HG02943 (cell line): ENCODE data around the gene OTUD5.

Experiments used
- ATAC-seq: cut with Tn5 transposase; IDR thresholded peaks from one replicate; pipeline ENCODE4 v1.9.1; 2021; ENCODE audit warnings: mild to moderate bottlenecking, low read depth, moderate library complexity; ENCODE audit not compliant: unreplicated experiment

Gene OTUD5

GRCh38 chrX:48938721-48939425 is 18.5 kb downstream of the OTUD5 start:
- ATAC-seq, result peak; percentile 45

DNA sequence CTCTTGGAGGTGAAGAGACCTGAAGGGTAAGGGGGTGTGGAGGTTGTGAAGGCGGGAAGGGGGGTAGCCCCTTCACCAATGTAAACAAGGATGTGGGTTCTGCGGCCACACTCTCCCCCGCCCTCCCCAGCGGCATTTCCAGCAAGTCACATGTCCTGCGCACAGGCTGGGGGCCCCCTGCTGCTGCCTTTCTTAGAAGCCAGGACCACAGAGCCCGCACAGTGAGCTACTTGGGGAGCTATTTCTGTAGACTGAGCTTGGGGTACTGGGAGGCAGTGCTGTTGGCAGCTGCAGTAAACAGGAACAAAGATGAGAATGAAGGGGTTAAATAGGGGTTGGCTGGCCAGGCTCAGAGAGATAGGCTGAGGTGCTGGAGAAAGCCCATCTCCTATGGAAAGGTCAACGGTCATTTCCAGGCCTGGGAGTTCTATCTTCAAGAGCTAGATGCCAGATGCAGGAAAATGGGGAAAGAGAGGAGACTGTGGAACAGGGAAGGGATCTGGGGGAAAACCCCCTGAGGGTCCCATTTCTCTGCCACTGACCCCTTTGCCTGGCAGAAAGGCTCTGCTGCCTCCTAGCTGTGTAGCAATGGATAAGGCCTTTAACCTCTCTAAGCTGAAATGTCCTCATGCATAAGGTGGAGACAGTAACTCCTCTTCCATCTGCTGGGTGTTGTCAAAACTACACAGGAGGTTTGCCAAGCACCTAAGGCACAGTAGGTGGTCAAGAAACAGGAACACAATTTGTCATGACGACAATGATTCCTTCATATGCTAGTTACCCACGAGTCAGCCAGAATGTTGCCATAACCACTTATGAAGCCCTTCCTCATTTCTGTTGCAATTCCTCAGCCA is 20.1 kb downstream of the OTUD5 start:
- ATAC-seq, result peak; percentile 53

GRCh38 chrX:48936429-48937053 is 20.9 kb downstream of the OTUD5 start:
- no peak for ATAC-seq

DNA sequence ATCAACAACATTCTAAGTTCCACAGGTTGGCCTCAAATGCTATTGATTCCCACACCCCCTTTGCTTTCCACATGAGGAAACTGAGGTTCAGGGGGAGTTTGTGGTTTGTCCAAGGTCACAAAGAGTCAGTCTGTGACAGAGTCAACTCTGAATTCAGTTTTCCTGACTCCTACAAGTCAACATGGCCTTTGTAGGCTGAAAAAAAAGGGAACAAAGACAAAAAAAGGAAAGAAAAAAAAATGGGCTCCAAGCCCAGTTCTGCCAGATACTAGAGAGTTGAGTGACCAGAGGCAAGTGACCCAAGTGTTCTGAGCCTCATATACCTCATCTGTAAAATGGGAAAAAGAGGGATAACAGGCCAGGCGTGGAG is 22.1 kb downstream of the OTUD5 start:
- no peak for ATAC-seq

DNA sequence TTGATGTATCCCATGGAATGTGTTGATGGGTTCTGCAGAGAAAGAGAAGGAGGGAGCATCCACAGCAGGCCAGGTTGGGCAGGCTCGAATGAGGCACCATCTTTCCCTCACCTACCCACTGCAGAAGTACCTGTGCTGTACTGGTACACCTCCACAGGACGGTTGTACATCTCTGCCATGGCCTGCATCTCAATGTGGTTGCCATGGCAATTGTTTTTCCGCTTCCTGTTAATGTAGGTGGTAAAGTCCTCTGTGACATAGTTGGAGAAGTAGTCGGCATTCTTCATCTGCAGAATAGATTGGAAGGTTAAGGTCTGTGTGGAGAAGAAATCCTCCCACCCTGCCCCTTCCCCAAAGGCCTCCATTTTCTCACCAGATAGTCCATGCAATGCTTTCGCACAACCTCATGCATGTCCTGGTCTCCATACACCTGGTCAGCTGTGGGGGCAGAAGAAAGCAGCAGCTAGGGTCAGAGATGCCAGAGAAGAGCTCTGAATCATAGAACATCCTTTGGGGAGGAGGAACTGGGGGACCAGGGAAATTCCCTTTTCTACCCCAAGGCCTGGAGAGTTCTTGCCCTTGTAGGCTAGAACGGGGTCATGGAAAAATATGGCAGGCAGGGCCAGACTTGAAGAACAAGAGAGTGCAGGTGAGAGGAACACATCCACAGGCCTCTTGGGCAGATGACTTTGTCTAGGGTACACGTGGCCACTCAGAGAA is 22.7 kb downstream of the OTUD5 start:
- ATAC-seq, result no peak

DNA sequence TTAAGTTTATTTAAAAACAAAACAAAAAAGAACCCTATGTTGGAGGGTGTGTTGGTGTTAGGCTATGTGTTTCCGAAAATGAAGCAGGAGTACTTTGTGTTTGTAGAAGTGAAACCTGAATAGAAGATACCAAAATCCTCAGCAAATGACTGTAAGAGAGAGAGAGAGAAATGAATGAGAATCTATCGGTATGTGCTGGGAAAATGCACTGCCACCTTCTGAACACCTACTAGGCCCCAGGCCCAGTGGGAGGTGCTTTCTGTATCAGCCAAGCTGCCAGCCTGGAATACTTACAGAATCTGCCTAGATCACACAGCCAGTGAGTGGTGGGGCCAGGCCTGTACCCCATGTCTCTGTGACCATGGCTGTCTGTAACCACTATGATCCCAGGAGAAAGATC is 23.6 kb downstream of the OTUD5 start:
- ATAC-seq, result no peak

- ATAC-seq, result no peak
Measured at GRCh38 chrX:48927736-48928382, 29.5 kb downstream of the OTUD5 start.

DNA sequence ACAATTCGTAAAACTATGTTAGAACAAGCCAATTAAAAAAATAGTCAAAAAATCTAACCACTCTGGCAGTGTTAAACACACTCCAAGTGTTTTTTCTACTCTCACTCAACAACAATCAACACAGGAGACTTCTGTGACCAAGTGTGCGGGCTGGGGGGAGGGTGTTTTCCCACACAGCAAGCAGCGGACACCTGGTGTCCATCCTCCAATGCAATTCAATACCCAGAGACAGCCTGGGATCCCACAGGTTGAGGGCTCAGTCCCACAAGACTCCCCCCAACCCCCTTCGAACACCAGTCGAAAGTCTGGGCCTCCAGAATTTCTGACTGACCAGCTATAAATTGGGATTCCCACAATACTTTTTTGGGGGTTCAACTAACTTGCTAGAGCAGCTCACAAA is 30.3 kb downstream of the OTUD5 start:
- ATAC-seq, result no peak

DNA sequence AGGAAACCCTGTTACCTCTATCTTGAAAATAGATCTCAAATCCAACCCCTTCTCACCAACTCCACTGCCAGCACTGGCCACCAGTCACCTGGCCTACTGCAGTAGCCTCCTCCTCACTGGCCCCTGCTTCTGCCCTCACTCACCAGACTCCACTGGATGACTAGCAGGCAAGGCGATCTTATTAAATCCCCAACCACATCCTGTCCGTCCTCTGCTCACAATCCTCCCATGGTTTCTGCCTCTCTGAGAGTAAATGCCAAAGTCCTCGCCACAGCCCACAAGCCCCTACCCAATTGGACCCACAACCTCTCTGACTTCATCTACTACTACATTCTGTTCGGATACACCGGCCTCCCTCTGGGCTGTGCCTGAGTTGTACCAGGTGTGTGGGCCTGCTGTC is 33.1 kb downstream of the OTUD5 start:
- no peak for ATAC-seq

DNA sequence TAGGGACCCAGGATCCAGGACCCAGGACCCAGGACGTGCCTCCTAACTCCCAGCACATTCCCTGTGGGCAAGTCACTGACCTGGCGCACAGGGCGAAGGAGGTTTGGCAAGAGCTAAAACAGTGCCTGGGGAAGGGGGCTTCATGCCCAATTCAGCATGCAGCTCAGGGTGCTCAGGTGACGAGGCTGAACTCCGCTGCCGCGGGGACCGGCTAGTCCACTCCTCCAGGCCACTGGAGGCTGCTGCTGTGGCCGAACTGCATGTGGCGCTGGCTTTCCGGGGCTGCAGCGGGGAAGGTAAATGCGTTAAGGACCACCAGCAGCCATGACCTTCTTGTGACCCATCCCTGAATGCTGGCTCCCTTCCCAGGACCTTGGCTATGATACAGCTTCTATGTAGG is 33.6 kb downstream of the OTUD5 start:
- no peak for ATAC-seq

GRCh38 chrX:48920718-48921104 is 36.7 kb downstream of the OTUD5 start:
- no peak for ATAC-seq

DNA sequence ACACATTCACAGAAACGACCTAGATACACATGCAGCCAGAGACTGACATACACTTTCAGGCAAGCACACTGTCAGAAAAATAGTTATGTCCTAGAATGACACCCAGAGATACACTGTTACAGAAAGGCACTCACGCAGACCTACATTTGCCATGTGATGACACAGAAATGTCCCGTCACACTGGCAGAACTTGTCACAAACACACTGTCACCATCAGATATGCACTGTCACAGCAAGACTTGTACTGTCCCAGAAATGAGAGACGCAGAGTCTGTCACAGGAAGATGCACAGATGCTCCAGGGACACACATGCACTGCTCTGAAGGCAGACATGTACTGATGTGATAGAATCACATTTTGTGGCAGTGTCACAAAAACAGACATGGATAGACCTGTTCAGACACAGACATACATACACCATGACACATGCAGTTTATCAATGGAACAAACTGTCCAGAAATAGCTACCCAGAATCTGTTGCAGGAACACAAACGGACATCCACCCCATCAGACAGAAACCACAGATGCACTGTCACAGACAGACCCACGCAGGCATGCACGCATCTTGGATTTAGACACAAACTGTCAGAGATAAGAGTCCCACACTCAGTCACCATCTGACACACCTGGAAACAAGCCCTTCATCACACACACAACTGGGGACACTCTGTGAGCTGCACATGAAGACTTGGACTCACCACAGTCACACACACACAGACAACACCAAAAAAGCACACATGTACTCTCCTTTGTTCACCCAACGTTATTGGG is 37.3 kb downstream of the OTUD5 start:
- ATAC-seq, result no peak

GRCh38 chrX:48919360-48919841 is 38.0 kb downstream of the OTUD5 start:
- ATAC-seq, result no peak

DNA sequence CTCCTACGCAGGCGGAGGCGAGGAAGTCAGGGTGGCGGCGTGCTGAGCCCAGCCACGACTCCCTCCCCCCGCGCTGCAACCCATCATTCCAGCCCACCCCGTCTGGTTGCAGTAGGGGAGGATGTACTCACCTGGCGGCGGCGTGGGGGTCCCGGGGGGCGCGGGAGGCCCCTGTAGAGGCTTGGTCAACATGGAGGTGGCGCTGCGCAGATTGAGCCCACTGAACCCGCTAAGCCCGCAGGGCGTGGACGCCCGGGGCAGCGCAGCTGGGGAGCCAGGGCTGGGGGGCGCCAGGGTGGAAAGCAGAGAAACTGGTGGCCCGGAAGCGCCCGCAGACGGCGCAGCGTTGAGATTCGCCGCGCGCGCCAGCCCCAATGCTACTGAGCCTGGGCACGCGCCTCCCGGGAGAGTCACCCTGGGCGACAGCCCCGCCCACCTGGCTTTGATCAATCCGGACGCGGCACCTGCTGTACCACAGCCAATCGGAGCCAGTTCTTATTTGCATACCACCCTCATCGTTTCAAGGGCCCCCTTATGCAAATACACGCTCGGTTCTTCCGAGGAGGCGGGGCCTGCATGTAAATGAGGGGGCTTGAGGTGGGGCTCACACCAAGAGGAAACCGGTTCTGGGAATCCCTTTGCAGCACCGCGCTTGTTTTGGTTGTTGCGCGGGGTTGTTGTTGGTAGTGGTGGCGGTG is 38.6 kb downstream of the OTUD5 start, which contains the start of gene PIM2:
TSS of gene PIM2 (minus strand) at position 382 of the 698 bp plus-strand sequence. CDS start at position 192, 190 bp downstream.
- peak; percentile 53 for ATAC-seq

GRCh38 chrX:48918301-48918642 is 39.1 kb downstream of the OTUD5 start:
- no peak for ATAC-seq

DNA sequence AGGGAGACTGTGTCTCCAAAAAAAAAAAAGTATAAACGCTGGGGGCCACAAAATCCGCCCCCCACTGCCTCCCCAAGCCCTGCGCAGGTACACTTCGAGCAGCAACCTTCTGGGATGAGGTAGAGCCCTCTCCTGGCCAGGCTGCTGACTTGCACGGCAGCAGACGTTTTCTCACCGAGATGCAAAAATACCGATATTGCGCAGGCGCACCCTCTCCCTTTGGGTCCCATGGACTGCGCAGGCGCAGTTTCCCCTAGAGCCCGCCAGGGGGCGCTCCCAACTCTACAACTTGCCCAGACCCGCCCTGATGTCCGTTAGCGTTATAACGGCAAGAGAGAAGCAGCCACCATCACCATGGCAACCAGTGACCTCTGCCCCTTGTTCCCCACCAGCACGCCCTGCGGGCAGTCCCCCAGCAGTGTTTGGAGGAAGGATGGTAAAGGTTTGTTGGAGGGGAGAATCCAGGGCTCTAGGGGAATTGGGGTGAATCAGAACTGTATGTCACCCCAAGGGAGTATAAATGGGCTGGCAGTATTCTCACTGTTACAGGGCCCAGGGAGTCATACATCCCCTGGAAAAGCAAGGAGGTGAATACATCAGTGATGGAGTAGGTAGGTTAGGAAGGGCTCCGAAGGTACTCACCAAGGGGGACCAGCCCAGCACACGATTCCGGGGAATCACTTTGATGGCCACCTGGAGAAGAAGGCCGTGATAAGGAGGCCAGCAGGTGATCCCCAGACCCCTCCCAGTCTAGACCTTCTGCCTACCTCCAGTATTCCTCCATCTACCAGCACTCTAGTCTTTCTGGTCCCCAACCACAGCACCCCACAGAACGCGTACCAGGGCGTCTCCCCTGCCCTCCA is 40.0 kb downstream of the OTUD5 start:
- ATAC-seq, result peak; percentile 50

- ATAC-seq, result no peak
Measured at GRCh38 chrX:48914593-48915493, 42.6 kb downstream of the OTUD5 start.
